Measurements from ENCODE around the gene MBIP. TPM values are rescaled to one million over a fixed set of nuclear protein-coding genes. Genes with fewer than 3 reads are reported as not detected.
"Not testable (repeated sequence)": the region's sequence is repeated elsewhere in the genome, so short reads cannot be mapped to it uniquely, and the experiment has no call there.

Gene MBIP, protein sequence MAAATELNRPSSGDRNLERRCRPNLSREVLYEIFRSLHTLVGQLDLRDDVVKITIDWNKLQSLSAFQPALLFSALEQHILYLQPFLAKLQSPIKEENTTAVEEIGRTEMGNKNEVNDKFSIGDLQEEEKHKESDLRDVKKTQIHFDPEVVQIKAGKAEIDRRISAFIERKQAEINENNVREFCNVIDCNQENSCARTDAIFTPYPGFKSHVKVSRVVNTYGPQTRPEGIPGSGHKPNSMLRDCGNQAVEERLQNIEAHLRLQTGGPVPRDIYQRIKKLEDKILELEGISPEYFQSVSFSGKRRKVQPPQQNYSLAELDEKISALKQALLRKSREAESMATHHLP
- 12.1 TPM for total RNA-seq
- long read RNA-seq, transcript MBIP-203 (9 exons, 1,648 nt) = major isoform, 12 of 18 reads
- long read RNA-seq, partial matches to known transcripts = 0 of 18 reads
- long read RNA-seq, other reads (novel, unspliced or antisense) = 3 of 18 reads

- peak; percentile 93 for DNase-seq (ENCODE audit: low spot score)
- intact Hi-C loops (cut with DNase I) = no loop called here
Measured at GRCh38 chr14:36320200-36320896, at the start of gene MBIP. Gene MBIP (minus strand): TSS chr14:36320637. CDS start chr14:36320588, 49 bp downstream.

GRCh38 chr14:36367985-36368774, 47.7 kb upstream of the MBIP start:
- intact Hi-C loops (cut with DNase I) = no loop called here
- no peak for DNase-seq (ENCODE audit: low spot score)

- no peak for DNase-seq (ENCODE audit: low spot score)
- intact Hi-C loops (cut with DNase I) = no loop called here
Measured at GRCh38 chr14:36365766-36366165, 45.3 kb upstream of the MBIP start.

DNA sequence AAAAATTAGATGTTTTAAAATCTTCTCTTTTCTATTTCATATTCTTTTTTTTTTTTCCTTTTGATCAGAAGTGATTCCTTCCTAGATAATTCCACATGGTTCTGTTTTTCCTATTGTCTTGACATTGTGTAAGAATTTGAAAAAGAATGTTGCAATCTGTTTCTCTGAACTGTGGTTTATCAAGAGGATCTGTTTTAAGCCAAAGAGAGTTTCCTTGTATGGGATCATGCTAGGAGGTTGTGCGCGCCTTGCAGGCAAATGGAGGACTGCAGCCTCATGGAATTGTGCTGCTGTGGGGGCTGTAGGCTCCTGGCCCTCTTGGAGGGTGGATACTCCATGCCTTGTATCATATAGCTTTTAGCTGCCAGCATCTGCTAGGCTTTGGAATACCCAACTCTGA, 43.3 kb upstream of the MBIP start:
- intact Hi-C loops (cut with DNase I) = no loop called here
- DNase-seq (ENCODE audit: low spot score) = no peak

DNA sequence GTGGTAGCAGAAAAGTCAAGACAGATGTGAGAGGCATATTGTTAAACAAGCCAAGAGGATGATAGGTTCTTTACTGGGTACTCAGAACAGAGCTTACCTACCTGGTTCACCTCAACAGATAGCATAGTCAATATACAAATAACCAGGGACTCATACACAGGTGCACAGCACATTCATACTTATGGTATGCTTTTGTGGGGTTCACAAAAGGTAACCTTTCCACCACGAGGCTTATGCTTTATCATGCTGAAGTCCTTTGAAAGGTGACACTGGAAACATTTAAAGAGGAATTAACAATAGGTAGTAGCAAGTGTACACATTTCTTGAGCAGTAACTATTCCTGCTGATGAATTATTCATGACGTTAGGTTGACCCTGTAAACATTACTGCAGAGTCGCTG, 42.2 kb upstream of the MBIP start:
- intact Hi-C loops (cut with DNase I) = no loop called here
- DNase-seq (ENCODE audit: low spot score) = no peak

GRCh38 chr14:36361210-36361853, 40.9 kb upstream of the MBIP start:
- no peak for DNase-seq (ENCODE audit: low spot score)
- intact Hi-C loops (cut with DNase I) = no loop called here

GRCh38 chr14:36356862-36357261, 36.4 kb upstream of the MBIP start:
- intact Hi-C loops (cut with DNase I) = no loop called here
- no peak for DNase-seq (ENCODE audit: low spot score)

DNA sequence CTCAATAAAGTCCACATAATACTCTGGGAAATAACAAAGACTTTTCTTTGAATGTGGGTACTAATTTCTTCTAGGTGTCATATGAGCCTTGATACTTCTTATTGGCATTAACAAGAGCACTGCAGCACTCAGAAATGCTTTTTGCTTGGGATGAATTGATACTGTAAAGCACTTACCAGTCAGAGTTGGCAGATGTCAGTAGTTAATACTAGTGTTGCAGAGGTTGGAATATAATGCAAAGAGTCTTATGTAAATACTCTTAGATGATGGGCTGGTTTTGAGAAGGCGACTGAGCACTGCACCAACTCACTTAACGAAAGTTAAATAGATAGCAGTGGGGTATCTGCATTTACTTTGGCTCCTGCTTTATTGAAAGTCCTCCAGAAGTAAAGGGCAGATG, 25.6 kb upstream of the MBIP start:
- no peak for DNase-seq (ENCODE audit: low spot score)
- intact Hi-C loops (cut with DNase I) = no loop called here

- no peak for DNase-seq (ENCODE audit: low spot score)
- intact Hi-C loops (cut with DNase I) = no loop called here
Measured at GRCh38 chr14:36344211-36344610, 23.8 kb upstream of the MBIP start.

- DNase-seq (ENCODE audit: low spot score); intact Hi-C loops (cut with DNase I): not testable (repeated sequence)
Measured at GRCh38 chr14:36341811-36342210, 21.4 kb upstream of the MBIP start.

DNA sequence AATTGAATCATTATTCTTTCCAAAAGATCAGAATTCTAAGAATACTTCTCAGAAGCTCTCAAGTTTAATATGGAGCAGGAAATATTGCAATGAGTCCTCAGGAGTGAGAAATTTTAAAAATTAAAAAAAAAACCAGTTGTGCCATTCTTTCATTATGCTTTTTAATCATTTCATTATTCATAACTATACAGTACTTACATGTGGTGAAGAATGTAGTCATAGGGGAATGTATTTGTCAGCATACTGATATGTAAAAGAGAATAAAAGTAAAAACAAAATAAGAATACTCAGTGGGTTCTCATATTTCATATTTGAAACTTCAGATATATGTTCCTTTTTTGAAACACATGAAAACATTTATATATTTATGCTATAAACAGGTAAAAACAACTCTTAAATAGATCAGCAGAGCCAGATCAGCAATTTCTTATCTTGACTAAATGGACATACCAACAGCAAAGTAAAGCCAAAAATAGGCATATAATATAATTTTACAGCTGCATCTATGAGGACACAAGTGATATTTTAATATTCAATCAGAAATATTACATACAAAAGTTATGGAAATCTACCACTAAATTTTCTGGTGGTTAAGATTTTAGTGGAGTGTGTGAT, 19.9 kb upstream of the MBIP start:
- intact Hi-C loops (cut with DNase I) = no loop called here

DNA sequence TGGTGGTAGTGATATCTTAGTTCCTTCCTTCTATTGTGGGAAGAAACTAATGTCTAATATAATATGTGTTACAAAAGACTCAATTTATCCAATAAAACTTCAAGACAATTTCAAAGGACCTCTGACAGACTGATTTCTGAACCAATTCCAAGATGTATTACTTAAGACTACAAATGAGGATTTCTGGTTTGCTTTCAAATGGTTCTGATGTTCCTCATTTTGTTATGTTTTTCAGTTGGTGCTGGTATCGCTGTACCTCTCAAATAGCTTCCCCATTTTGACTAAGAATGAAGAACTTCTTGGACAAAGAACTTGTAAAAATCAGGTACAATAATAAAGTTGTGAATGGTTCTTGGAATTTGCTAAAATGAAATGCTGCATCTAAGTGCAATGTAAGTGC, 19.4 kb upstream of the MBIP start:
- no peak for DNase-seq (ENCODE audit: low spot score)
- intact Hi-C loops (cut with DNase I) = no loop called here

More for the DNA sequence above, 19.9 kb upstream of the MBIP start:
- DNase-seq (ENCODE audit: low spot score) = no peak

DNA sequence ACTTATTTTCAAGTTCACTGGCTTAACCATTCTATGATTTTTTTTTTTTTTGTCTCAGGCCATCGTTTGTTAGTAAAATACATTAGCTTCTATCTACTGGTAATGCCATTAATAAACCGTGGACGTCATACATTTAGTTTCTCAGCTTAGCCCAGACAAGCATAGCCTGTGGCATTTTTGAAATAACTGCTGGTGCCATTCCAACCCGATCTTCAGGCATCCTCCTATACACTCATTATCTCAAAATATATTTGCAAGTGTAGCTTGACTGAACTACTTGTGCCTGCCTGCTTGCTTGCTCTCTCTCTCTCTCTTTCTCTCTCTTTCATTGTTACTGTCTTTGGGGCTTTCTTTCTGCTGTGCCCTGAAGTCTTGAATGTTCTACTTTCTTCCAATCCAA, 12.7 kb upstream of the MBIP start:
- intact Hi-C loops (cut with DNase I) = no loop called here
- no peak for DNase-seq (ENCODE audit: low spot score)

DNA sequence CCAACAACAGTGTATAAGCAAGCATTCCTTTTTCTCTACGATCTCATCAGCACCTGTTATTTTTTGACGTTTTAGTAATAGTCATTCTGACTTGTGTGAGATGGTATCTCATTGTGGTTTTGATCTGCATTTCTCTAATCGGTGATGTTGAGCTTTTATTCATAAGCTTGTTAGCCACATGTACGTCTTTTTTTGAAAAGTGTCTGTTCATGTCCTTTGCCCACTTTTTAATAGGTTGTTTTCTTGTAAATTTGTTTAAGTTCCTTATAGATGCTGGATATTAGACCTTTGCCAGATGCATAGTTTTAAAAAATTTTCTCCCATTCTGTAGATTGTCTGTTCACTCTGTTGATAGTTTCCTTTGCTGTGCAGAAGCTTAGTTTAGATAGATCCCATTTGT, 7.1 kb upstream of the MBIP start:
- DNase-seq (ENCODE audit: low spot score); intact Hi-C loops (cut with DNase I): not testable (repeated sequence)

- no peak for DNase-seq (ENCODE audit: low spot score)
- intact Hi-C loops (cut with DNase I) = no loop called here
Measured at GRCh38 chr14:36325853-36326252, 5.4 kb upstream of the MBIP start.

DNA sequence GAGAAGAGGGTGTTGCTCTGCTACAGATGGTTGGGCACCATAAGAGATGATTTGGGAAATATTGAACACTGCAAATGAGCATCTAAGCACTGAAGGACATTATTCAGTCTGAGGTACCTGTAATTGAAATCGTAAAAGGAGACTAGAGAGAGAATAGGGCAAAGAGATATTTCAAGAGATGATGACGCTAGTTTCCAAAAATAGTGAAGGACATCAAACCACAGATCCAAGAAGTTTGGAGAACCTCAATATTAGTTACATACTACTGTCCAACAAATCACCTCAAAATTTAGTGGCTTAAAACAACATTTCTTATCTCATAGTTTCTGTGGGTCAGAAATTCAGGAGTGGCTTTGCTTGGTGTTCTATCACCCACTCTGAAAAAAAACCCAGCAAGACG, 4.5 kb upstream of the MBIP start:
- DNase-seq (ENCODE audit: low spot score) = no peak
- intact Hi-C loops (cut with DNase I) = no loop called here

DNA sequence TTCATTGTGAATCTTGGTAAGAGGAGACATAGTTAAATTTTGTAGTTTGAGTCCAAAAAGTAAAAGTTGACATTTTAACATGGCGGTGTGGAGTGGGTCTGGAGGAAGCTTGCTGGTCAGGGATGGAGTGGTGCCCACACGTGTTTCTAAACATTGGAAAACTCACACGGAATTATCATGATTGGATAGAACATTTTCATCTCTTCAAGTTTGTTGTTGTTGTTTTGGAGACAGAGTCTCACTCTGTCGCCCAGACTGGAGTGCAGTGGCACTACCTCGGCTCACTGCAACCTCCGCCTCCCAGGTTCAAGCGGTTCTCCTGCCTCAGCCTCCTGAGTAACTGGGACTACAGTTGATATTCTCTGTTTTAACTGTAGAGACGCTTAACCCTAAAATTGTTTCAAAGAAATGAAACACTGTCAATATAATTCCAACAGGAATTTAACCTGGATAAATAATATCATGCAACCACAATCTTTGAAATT, 502 bp upstream of the MBIP start:
- intact Hi-C loops (cut with DNase I) = no loop called here
- DNase-seq (ENCODE audit: low spot score) = no peak

GRCh38 chr14:36319899-36320199, 588 bp downstream of the MBIP start:
- DNase-seq (ENCODE audit: low spot score) = no peak
- intact Hi-C loops (cut with DNase I) = no loop called here

GRCh38 chr14:36317650-36318049, 2.8 kb downstream of the MBIP start:
- intact Hi-C loops (cut with DNase I) = no loop called here
- DNase-seq (ENCODE audit: low spot score) = no peak
